Loucy (cell line): Measurements from ENCODE around the gene MARCKSL1.

Source experiments
- H2AFZ ChIP-seq: fragments of 200-600 bp; sonication (generic); 2 replicates; pipeline ENCODE4 v1.6.0; 2016; ENCODE audit warnings: antibody characterized with exemption, mild to moderate bottlenecking, low read length, moderate library complexity
- H3F3A ChIP-seq: fragments of 200-600 bp; 2 replicates; pipeline ENCODE4 v1.6.0; 2016; ENCODE audit warnings: antibody characterized with exemption, low read depth, mild to moderate bottlenecking
- H3K27me3 ChIP-seq: fragments of 200-600 bp; sonication (generic); 2 replicates; pipeline ENCODE4 v1.6.1; 2014; ENCODE audit warnings: low read length, mild to moderate bottlenecking; ENCODE audit not compliant: insufficient read depth, poor library complexity, severe bottlenecking
- H3K36me3 ChIP-seq: fragments of 200-600 bp; sonication (generic); 2 replicates; pipeline ENCODE4 v1.6.1; 2016; ENCODE audit warnings: low read length; ENCODE audit not compliant: insufficient read depth
- H3K4me1 ChIP-seq: fragments of 200-600 bp; sonication (generic); 2 replicates; pipeline ENCODE4 v1.5.1; 2014; ENCODE audit warnings: low read length, mild to moderate bottlenecking; ENCODE audit not compliant: insufficient read depth, poor library complexity, severe bottlenecking
- H3K4me2 ChIP-seq: fragments of 200-600 bp; sonication (generic); 2 replicates; pipeline ENCODE4 v1.6.0; 2014; ENCODE audit warnings: antibody characterized with exemption, low read length, low read depth, mild to moderate bottlenecking; ENCODE audit not compliant: poor library complexity, severe bottlenecking
- H3K4me3 ChIP-seq: fragments of 200-600 bp; sonication (generic); 2 replicates; pipeline ENCODE4 v1.5.1; 2014; ENCODE audit warnings: low read length, mild to moderate bottlenecking, mixed read lengths; ENCODE audit not compliant: poor library complexity, severe bottlenecking
- H3K79me2 ChIP-seq: fragments of 200-600 bp; sonication (generic); 2 replicates; pipeline ENCODE4 v1.6.1; 2014; ENCODE audit warnings: low read length; ENCODE audit not compliant: insufficient read depth
- H3K9ac ChIP-seq: fragments of 200-600 bp; sonication (generic); 2 replicates; pipeline ENCODE4 v1.6.0; 2014; ENCODE audit warnings: mild to moderate bottlenecking, low read depth, low read length, moderate library complexity; ENCODE audit not compliant: poor library complexity, severe bottlenecking
- H3K9me2 ChIP-seq: fragments of 200-600 bp; sonication (generic); replicated peaks from 2 replicates; pipeline ENCODE4 v1.6.1; 2016; ENCODE audit warnings: low read depth, low read length, mixed read lengths
- H3K9me3 ChIP-seq: fragments of 200-600 bp; sonication (generic); 2 replicates; pipeline ENCODE4 v1.6.1; 2014; ENCODE audit warnings: mild to moderate bottlenecking, antibody characterized with exemption, low read length, low read depth; ENCODE audit not compliant: insufficient read depth
- H4K20me1 ChIP-seq: fragments of 200-600 bp; sonication (generic); 2 replicates; pipeline ENCODE4 v1.6.0; 2014; ENCODE audit warnings: antibody characterized with exemption, low read length, mild to moderate bottlenecking; ENCODE audit not compliant: insufficient read depth, poor library complexity, severe bottlenecking
- CTCF ChIP-seq: fragments of 200-600 bp; sonication (generic); conservative IDR thresholded peaks from 2 replicates; pipeline ENCODE4 v1.5.1; 2014; ENCODE audit warnings: mild to moderate bottlenecking, antibody characterized with exemption, low read length
- EZH2phosphoT487 ChIP-seq: fragments of 200-600 bp; IDR thresholded peaks from 2 replicates; pipeline ENCODE4 v1.6.1; 2018; ENCODE audit warnings: antibody characterized with exemption, mild to moderate bottlenecking, moderate library complexity, borderline replicate concordance

Gene MARCKSL1

GRCh38 chr1:32335790-32336590 is at the start of gene MARCKSL1:
TSS of gene MARCKSL1 (minus strand) at chr1:32336233. CDS start at chr1:32336033, 200 bp downstream.
- H3F3A ChIP-seq = no peaks in the 10 kb centered on the region; the same call in 1 of the 2 replicates
- TF ChIP-seq CTCF (no peak), EZH2phosphoT487 (no peak)
- peaks cover 32% of the 10 kb centered on the region; the same call in 1 of the 2 replicates for H3K36me3 ChIP-seq
- no peak within 1 kb of the TSS for H2AFZ ChIP-seq
- H3K4me3 ChIP-seq = peak within 1 kb of the TSS; percentile 78
- H3K79me2 ChIP-seq = peaks cover 38% of the 10 kb centered on the region
- H3K9ac ChIP-seq = peak within 1 kb of the TSS; percentile 75
- no peaks in the 10 kb centered on the region for H3K27me3 ChIP-seq
- H3K4me2 ChIP-seq = peak within 1 kb of the TSS; percentile 75
- H3K9me3 ChIP-seq = no peaks in the 10 kb centered on the region
- H4K20me1 ChIP-seq = peaks cover 40% of the 10 kb centered on the region
- peaks cover 27% of the 10 kb centered on the region for H3K4me1 ChIP-seq
- no peaks in the 10 kb centered on the region for H3K9me2 ChIP-seq

GRCh38 chr1:32380057-32380456 is 44.0 kb upstream of the MARCKSL1 start:
- Histone ChIP-seq H3K4me2 (no peak overlapping the region), H3K36me3 (peaks cover 92% of the 10 kb centered on the region; the same call in 1 of the 2 replicates), H2AFZ (no peak overlapping the region), H3K4me1 (no peaks in the 10 kb centered on the region), H3K27me3 (no peaks in the 10 kb centered on the region), H3K79me2 (no peaks in the 10 kb centered on the region), H3K9me2 (no peaks in the 10 kb centered on the region), H3K4me3 (no peak overlapping the region), H3K9ac (no peak overlapping the region), H3F3A (no peaks in the 10 kb centered on the region), H3K9me3 (no peaks in the 10 kb centered on the region), H4K20me1 (no peaks in the 10 kb centered on the region)
- TF ChIP-seq CTCF = no peak
- no peak for TF ChIP-seq EZH2phosphoT487

DNA sequence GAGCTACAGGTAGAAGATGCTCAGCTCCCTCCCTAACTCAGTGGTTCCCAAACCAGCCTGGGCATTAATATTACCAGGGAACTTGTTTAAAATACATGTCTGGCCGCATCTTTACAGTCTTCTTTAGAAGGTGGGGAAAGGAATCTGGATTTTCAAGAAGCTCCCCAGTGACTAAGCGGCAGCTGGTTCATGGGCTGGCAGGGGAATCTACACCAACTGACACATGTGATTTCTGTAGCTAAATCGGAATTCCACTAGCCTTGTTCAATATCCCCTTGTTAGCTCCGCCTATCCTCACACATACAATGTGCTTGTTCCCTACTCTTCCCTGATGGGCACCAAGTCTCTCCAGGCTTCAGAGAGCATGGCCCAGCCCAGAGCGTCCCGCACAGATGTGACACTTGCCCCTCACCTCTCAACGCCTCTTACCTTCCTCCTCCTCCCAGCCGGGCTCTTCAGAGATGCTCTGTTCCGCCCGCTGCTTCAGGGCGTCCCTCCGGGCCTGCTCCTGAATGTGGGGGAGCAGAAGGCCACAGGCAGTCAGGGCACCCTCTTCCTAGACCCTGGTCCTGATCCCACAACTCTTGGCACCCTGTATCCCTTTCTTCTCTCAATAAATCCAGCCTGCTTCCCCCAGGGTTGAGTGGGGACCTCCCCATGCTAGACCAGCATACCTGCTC is 41.6 kb upstream of the MARCKSL1 start:
- Histone ChIP-seq H3K9me2 (no peaks in the 10 kb centered on the region), H3K4me2 (no peak overlapping the region), H3K4me1 (peaks cover under 1% of the 10 kb centered on the region), H3K9me3 (no peaks in the 10 kb centered on the region), H3K27me3 (no peaks in the 10 kb centered on the region), H3K4me3 (no peak overlapping the region), H3K9ac (no peak overlapping the region), H3F3A (no peaks in the 10 kb centered on the region), H4K20me1 (no peaks in the 10 kb centered on the region), H2AFZ (no peak overlapping the region), H3K79me2 (no peaks in the 10 kb centered on the region), H3K36me3 (peaks cover 78% of the 10 kb centered on the region; the same call in 1 of the 2 replicates)
- TF ChIP-seq CTCF (no peak), EZH2phosphoT487 (no peak)
